ENCODE data around the gene SSTR3.

The SSTR3 gene

GRCh38 chr22:37196539-37197450 is 15.5 kb downstream of the SSTR3 start:
- Mint-ChIP-seq H3K27ac (no peak overlapping the region), H3K36me3 (peaks cover 4% of the 10 kb centered on the region), H3K4me3 (no peak overlapping the region)

DNA sequence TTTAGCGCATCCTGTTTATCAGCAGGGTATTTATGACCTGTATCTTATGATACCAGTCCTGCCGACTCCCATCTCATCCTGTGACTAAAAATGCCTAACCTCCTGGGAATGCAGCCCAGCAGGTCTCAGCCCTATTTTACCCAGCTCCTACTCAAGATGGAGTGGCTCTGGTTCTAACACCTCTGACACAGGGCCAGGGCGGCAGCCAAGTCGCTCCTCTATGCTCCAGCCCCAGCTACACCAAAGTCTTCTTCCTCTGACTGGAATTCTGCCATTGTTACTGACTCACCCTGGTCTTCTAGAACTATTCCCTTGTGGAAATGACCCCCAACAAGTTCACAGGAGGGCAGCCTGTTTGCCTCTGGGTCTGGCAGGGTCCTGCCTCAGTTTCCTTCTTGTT is 16.4 kb downstream of the SSTR3 start:
- H3K27ac Mint-ChIP-seq = no peak overlapping the region
- H3K27me3 Mint-ChIP-seq = no peaks in the 10 kb centered on the region
- H3K36me3 Mint-ChIP-seq = peaks cover 4% of the 10 kb centered on the region
- CTCF ChIA-PET = no interaction called here
- H3K9me3 Mint-ChIP-seq = no peaks in the 10 kb centered on the region
- no peak for DNase-seq
- H3K4me3 Mint-ChIP-seq = no peak overlapping the region
- H3K4me1 Mint-ChIP-seq = peaks cover 63% of the 10 kb centered on the region

More at GRCh38 chr22:37196539-37197450, 15.5 kb downstream of the SSTR3 start:
- no peaks in the 10 kb centered on the region for H3K27me3 Mint-ChIP-seq
- H3K4me1 Mint-ChIP-seq = peaks cover 64% of the 10 kb centered on the region
- H3K9me3 Mint-ChIP-seq = no peaks in the 10 kb centered on the region
- DNase-seq = no peak
- CTCF ChIA-PET = interaction anchor here (0.9 to 5.7 kb wide), 18 partner anchors 11 to 151 kb away, joined by 3 to 83 read pairs (median 4); partner anchors contain the start of gene RAC2

DNA sequence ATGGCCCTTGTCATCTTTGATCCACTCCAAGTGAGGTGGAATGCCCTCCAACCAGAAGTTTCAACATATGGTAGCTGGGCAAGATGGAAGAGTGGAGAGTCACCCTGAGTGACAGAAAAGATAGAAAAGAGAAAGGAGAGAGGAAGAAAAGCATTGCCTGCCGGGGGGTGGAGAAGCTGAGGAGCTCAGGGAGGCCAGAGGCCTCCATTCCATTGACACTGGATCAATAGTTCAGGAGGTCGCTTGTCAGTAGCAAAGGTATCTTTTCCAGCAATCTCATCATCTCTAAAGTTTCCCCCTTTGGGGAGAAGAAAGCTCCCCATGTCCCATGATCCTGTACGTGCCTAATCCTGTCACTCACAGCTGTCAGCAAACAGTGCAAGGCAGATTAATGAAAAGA is 17.5 kb downstream of the SSTR3 start:
- Mint-ChIP-seq H3K9me3 (no peaks in the 10 kb centered on the region), H3K27ac (no peak overlapping the region), H3K27me3 (no peaks in the 10 kb centered on the region), H3K4me1 (peaks cover 55% of the 10 kb centered on the region), H3K36me3 (peaks cover 8% of the 10 kb centered on the region), H3K4me3 (no peak overlapping the region)
- DNase-seq = no peak
- CTCF ChIA-PET = no interaction called here

DNA sequence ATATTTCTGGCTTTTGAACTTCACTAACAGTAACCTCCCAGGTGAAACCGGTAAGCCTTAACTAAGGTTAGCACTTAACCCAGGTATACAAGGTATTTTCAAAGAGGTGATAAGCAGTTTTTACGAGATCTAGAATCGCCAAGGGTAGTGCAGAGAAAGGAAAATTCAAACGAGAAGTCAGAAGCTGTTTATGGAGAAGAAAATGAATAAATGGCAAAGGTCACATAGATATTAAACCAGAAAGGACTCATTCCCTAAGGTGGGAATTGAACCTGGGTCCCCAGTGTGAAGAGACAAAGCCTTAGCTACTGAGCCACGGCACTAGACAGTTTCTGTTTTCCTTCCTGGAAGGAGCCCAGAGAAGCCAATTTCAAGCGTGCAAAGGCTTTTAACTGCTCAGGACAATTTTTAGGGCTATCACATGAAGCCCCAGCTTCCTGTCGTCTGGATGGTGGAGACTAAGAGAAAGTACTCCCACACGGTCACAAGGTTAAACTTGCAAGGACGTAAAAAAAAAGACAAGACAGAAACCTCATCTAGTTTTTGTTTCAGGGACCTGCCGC is 18.6 kb downstream of the SSTR3 start:
- H3K27ac Mint-ChIP-seq = peak overlapping the region; percentile 88
- no peaks in the 10 kb centered on the region for H3K9me3 Mint-ChIP-seq
- peaks cover 13% of the 10 kb centered on the region for H3K36me3 Mint-ChIP-seq
- DNase-seq = peak; percentile 58
- peaks cover 58% of the 10 kb centered on the region for H3K4me1 Mint-ChIP-seq
- CTCF ChIA-PET = interaction anchor here (0.7 to 1.9 kb wide), 4 partner anchors 16 to 341 kb away, joined by 3 to 5 read pairs (median 4); no protein-coding TSS in a partner anchor
- H3K27me3 Mint-ChIP-seq = no peaks in the 10 kb centered on the region
- peak overlapping the region; percentile 3 for H3K4me3 Mint-ChIP-seq

DNA sequence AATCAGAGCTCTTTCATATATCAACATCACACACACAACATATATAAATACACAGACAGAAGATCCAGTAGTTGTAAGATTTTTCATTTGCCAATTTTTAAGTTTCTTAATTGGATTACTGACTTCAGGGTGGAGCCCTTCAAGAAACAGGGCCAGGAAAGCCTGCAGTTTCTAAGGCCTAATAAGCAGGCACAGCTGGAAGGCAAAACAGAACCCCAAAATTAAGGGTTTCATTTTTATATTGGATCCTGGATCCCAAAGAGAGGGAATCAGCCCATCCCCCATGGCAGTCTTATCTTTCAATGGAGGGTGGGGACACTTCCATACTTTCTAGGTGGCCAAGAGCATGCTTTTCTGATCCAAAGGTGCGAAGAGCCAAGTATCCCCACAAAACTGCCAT is 19.5 kb downstream of the SSTR3 start:
- peaks cover 13% of the 10 kb centered on the region for H3K36me3 Mint-ChIP-seq
- CTCF ChIA-PET = interaction anchor here (0.7 to 1.9 kb wide), 2 partner anchors 25 to 340 kb away, joined by 3 to 5 read pairs; no protein-coding TSS in a partner anchor
- H3K9me3 Mint-ChIP-seq = no peaks in the 10 kb centered on the region
- no peak overlapping the region for H3K4me3 Mint-ChIP-seq
- no peak for DNase-seq
- H3K27me3 Mint-ChIP-seq = no peaks in the 10 kb centered on the region
- H3K27ac Mint-ChIP-seq = peak overlapping the region; percentile 11
- peaks cover 61% of the 10 kb centered on the region for H3K4me1 Mint-ChIP-seq

DNA sequence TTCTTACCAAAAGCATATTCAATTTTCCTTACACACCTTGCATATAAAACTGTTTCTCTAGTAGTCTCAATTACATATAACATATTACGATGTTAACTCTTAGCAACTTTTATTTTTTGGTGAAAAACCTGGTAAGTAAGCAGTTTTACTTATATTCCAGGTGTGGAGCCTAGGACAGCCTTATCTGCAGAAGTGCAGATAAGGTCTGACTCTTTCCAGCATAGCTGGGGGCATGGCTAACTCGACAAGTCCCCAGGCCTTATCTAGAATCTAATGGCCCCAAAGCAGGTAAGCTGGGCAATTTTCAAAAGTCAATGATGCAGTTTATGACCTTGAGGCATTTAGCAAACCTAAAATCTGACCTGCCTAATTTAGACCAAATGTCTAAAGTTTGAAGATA is 20.1 kb downstream of the SSTR3 start:
- CTCF ChIA-PET = interaction anchor here (1.9 kb wide), 1 partner anchor 339 kb away, joined by 5 read pairs; no protein-coding TSS in a partner anchor
- no peak for DNase-seq
- H3K27me3 Mint-ChIP-seq = no peaks in the 10 kb centered on the region
- no peak overlapping the region for H3K27ac Mint-ChIP-seq
- H3K36me3 Mint-ChIP-seq = peaks cover 13% of the 10 kb centered on the region
- no peak overlapping the region for H3K4me3 Mint-ChIP-seq
- H3K9me3 Mint-ChIP-seq = no peaks in the 10 kb centered on the region
- peaks cover 61% of the 10 kb centered on the region for H3K4me1 Mint-ChIP-seq

GRCh38 chr22:37190262-37190780 is 22.0 kb downstream of the SSTR3 start:
- H3K9me3 Mint-ChIP-seq = no peaks in the 10 kb centered on the region
- CTCF ChIA-PET = interaction anchor here (0.8 to 1.3 kb wide), 3 partner anchors 10 to 170 kb away, joined by 3 to 7 read pairs (median 3); no protein-coding TSS in a partner anchor
- peaks cover 65% of the 10 kb centered on the region for H3K4me1 Mint-ChIP-seq
- peaks cover 10% of the 10 kb centered on the region for H3K36me3 Mint-ChIP-seq
- H3K4me3 Mint-ChIP-seq = no peak overlapping the region
- no peaks in the 10 kb centered on the region for H3K27me3 Mint-ChIP-seq
- no peak for DNase-seq
- no peak overlapping the region for H3K27ac Mint-ChIP-seq

GRCh38 chr22:37188901-37189466 is 23.3 kb downstream of the SSTR3 start:
- Mint-ChIP-seq H3K27ac (peak overlapping the region; percentile 60), H3K4me3 (no peak overlapping the region), H3K27me3 (no peaks in the 10 kb centered on the region), H3K9me3 (no peaks in the 10 kb centered on the region), H3K4me1 (peaks cover 65% of the 10 kb centered on the region), H3K36me3 (peaks cover 9% of the 10 kb centered on the region)
- DNase-seq = no peak
- CTCF ChIA-PET = no interaction called here

GRCh38 chr22:37187891-37188761 is 24.2 kb downstream of the SSTR3 start, which contains the start of gene C1QTNF6:
C1QTNF6 (minus strand) TSS chr22:37188247; CDS start chr22:37188213, 34 bp downstream.
- no peak for DNase-seq
- CTCF ChIA-PET = no interaction called here
- H3K4me3 Mint-ChIP-seq = no peak within 1 kb of the TSS

DNA sequence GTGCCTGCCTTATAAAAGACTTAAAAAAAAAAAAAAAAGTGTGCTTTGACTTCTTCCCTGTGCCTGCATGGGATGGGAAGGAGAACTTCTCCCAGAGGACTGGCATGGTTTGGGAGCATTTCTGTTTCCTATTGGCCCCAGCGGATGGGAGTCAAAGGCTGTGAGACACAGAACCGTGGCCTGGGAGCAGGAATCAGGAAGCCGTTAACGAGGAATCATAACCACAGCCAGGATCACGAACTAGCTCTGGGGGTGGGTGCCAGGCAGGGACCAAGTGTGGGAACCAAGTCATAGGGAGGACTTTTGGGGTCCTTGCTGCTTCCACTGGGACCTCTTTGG is 24.8 kb downstream of the SSTR3 start:
- DNase-seq = no peak
- Mint-ChIP-seq H3K27me3 (no peaks in the 10 kb centered on the region), H3K4me1 (peaks cover 59% of the 10 kb centered on the region), H3K4me3 (no peak overlapping the region), H3K36me3 (peaks cover 9% of the 10 kb centered on the region), H3K27ac (peak overlapping the region; percentile 73), H3K9me3 (no peaks in the 10 kb centered on the region)
- CTCF ChIA-PET = interaction anchor here (1.2 kb wide), 1 partner anchor 24 kb away, joined by 3 read pairs; no protein-coding TSS in a partner anchor

More at GRCh38 chr22:37187891-37188761, 24.2 kb downstream of the SSTR3 start, which contains the start of gene C1QTNF6:
- Mint-ChIP-seq H3K27me3 (no peaks in the 10 kb centered on the region), H3K36me3 (peaks cover 9% of the 10 kb centered on the region), H3K9me3 (no peaks in the 10 kb centered on the region), H3K27ac (peak within 1 kb of the TSS; percentile 73), H3K4me1 (peaks cover 65% of the 10 kb centered on the region)

DNA sequence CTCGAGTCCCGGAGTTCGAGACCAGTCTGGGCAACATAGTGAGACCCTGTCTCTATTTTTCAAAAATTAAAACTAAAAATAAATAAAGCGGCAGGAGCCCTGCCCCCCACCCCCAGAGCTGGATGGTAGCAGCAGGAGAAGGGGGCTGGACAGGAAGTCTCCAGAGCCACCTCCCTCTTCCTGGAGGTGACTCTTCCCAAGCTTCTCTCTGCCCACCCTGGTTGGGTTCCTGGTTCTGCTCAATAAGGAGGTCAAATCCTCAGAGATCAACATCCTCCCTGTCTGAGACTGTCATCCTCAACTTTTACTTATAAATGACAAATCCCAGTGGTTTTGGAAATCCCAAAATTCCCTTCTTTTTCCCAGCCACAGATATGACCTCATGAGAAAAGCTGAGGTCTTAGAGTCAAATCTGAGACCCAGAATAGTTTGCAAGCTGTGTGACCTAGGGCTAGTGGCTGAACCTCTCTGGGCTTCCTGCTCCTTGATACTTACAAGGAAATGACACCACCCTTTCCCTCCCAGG is 25.2 kb downstream of the SSTR3 start:
- no peak for DNase-seq
- Mint-ChIP-seq H3K36me3 (peaks cover 9% of the 10 kb centered on the region), H3K9me3 (no peaks in the 10 kb centered on the region), H3K4me1 (peaks cover 58% of the 10 kb centered on the region), H3K27me3 (no peaks in the 10 kb centered on the region), H3K4me3 (no peak overlapping the region), H3K27ac (peak overlapping the region; percentile 84)
- CTCF ChIA-PET = interaction anchor here (0.9 to 1.2 kb wide), 2 partner anchors 11 to 24 kb away, joined by 3 to 4 read pairs; no protein-coding TSS in a partner anchor

GRCh38 chr22:37186228-37186996 is 25.9 kb downstream of the SSTR3 start:
- CTCF ChIA-PET = interaction anchor here (0.9 to 1.2 kb wide), 3 partner anchors 11 to 23 kb away, joined by 3 to 4 read pairs (median 3); no protein-coding TSS in a partner anchor
- H3K27ac Mint-ChIP-seq = peak overlapping the region; percentile 84
- peak; percentile 64 for DNase-seq
- H3K4me1 Mint-ChIP-seq = peaks cover 61% of the 10 kb centered on the region
- peak overlapping the region; percentile 46 for H3K4me3 Mint-ChIP-seq
- H3K36me3 Mint-ChIP-seq = peaks cover 9% of the 10 kb centered on the region
- H3K9me3 Mint-ChIP-seq = no peaks in the 10 kb centered on the region
- no peaks in the 10 kb centered on the region for H3K27me3 Mint-ChIP-seq

Measured in activated naive CD4-positive, alpha-beta T cell treated with anti-CD3 and anti-CD28 coated beads, Interleukin-2, amount 10 ng/mL, durations not matched to agents 7 days and 5 days (primary cell).